GM12892 (cell line): ENCODE results near the gene RAP2A.
A peak's percentile ranks its signal among the peaks of the same experiment; 100 is the strongest.

ENCODE experiments used
- DNase-seq: peaks from one replicate; pipeline ENCODE4 v3.0.0; 2011; ENCODE audit not compliant: insufficient read length
- FAIRE-seq: peaks from 2 replicates; lab custom pipeline; 2011; peaks lifted over from hg19 to GRCh38; lab: Jason Lieb, UNC
- POLR2A ChIP-seq: IDR thresholded peaks from 2 replicates; pipeline ENCODE4 v1.6.1; 2011; ENCODE audit warnings: low read depth, low read length, control low read depth
- POLR2AphosphoS5 ChIP-seq: IDR thresholded peaks from 2 replicates; pipeline ENCODE4 v1.6.1; 2011; ENCODE audit warnings: low read depth, low read length, control low read depth
- TAF1 ChIP-seq: IDR thresholded peaks from 2 replicates; pipeline ENCODE4 v1.6.1; 2011; ENCODE audit warnings: low read depth, mild to moderate bottlenecking, control low read depth, low read length, borderline replicate concordance

RAP2A gene

DNA sequence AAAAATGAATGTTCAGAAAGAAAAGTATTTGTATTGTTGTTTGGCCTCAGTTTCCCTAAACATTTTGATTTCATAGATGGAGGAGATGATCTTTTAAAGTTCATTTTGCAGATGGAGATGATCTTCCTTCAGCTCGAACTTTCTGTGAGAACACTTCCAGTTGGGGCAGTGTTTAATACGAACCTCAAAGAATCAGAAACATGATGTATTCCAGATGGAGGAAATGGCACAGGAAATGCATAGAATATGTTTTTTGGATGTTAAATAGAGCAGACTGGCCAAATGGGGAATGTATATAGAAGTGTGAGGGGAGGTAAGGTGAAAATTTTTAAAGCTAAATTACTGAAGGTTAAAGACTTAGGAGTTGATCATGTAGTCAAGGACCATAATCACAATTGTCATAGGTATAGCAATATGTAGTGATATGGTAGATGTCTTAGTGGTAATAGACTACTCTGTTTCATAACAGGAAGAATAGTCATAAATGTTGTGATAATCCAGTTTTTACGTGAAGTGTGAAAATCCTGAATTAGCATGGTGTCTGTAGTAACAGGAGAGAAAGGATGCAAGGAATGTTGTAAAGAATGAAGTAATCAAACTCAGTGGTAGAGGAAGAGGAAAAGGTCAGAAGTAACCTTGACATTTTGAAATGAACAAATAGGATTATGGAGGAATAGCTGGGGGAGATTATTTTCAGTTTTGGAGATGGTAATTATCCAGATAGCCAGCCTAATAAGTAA is 5.1 kb downstream of the RAP2A start:
- FAIRE-seq = peak; percentile 84
- TF ChIP-seq POLR2A (no peak), TAF1 (no peak), POLR2AphosphoS5 (no peak)
- DNase-seq = no peak

DNA sequence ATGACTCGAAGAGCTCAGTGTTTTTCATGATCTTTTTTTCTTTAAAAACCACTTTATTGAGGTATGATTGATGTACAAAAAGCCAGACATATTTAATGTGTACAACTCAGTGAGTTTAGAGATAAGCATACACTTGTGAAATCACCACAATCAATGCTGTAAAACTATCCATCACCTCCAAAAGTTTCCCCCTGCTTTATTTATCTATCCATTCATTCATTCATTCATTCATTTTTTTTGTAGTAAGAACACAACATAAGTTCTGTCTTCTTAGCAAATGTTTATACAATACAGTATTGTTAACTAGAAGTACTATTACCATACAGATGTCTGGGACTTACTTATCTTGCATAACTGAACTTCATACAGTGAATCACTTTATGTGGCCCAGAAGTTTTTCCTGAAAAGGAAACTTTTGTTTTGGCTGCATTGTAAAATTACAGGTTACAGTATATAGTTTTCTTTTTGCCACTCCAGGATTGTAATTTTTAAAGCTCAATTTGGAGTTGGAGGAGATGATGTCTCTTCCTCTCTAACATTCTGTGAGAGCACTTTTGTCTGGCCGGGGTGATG is 6.7 kb downstream of the RAP2A start:
- DNase-seq = no peak
- peak; percentile 46 for FAIRE-seq
- TF ChIP-seq TAF1 (no peak), POLR2AphosphoS5 (no peak), POLR2A (no peak)

DNA sequence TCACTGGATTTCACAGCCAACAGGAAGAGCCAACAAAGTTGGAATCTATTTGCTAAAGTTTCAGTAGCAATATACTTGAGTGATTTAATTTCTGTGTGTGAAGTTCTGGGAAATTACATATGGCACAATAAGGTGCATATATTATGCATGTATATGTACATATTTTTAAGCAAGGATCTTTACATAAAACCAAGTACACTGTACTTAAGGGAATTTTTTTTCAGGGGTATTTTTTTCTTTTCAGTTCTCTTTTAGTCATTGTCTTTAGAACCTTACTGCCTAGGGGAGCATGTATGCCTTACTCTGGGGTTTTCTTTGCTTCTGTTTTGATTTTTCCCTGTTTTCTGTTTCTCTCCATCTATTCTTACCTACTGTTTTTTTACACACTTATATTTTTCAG is 7.4 kb downstream of the RAP2A start:
- FAIRE-seq (peak; percentile 27), DNase-seq (no peak)
- TF ChIP-seq TAF1 = no peak
- no peak for TF ChIP-seq POLR2AphosphoS5
- no peak for TF ChIP-seq POLR2A

DNA sequence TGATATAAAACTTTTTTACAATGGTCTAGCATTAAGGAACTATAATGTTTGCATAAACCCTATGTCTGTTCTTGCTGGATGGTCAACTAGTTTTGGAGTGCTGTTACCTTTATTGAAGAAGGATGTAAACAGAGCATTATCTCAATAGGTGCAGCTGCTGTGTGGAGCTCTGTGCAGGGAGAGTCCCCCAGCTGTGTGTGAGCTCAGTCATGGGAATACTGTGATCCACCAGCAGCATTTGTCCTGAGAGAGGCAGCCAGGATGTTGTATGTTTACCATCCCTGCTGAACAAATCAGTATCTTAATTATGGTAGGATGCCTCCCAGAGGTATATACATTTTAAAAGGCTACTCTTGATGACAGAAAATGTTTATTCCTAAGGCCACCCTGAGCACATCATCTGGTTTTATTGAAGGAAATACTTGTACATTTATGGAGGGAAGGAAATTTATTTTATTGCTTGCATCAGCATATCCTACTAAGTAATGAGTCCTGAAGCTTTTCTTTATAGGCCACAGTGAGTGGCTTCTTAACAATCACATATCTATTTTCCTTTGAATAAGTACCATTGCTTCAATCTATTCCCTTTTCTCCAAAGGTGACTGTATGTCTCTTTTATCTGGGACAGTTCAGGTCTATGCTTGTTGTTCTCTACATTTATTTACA is 11.7 kb downstream of the RAP2A start:
- TF ChIP-seq TAF1 = no peak
- TF ChIP-seq POLR2A = no peak
- TF ChIP-seq POLR2AphosphoS5 = no peak
- FAIRE-seq = no peak
- DNase-seq = no peak

GRCh38 chr13:97446448-97446847 is 12.5 kb downstream of the RAP2A start:
- DNase-seq (no peak), FAIRE-seq (no peak)
- no peak for TF ChIP-seq POLR2AphosphoS5
- no peak for TF ChIP-seq POLR2A
- no peak for TF ChIP-seq TAF1

DNA sequence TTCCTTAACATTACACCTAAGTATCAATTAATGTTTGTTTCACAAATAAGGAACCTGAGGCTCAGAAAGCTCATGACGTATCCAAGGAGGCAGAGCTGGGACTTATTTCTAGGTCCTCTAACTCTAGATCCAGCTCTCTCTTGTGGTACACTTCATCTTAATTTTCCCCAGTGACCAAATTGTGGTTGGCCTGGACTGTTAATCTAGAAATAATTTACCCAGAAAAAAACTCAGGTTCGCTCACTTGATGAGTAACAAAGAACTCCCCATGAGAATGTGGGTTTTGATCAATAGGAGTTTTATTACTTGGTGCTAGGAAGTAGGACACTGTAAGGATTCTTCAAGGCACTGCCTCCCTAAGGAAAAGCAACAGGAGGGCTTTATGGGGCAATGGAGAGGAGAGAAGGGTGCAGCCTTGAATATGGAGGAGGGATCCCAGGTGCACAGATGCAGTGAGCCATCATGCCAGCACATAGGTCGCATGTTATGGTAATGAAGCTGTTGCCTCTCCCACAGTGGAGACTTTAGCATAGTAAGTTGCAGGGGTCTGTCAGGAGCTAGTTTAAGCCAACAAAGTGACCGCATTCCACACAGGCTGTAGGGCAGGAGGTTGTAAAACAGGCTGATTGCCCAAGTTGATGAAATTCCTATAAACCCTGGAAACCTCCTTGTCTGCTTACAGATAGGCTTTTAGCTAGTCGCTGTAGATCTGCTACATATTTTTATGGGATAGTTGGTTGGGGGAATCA is 14.7 kb downstream of the RAP2A start:
- DNase-seq = no peak
- TF ChIP-seq POLR2AphosphoS5 = no peak
- TF ChIP-seq POLR2A = no peak
- no peak for TF ChIP-seq TAF1
- FAIRE-seq = no peak

GRCh38 chr13:97454699-97455098 is 20.7 kb downstream of the RAP2A start:
- FAIRE-seq (no peak), DNase-seq (no peak)
- TF ChIP-seq POLR2AphosphoS5 (no peak), TAF1 (no peak), POLR2A (no peak)

GRCh38 chr13:97456047-97456446 is 22.1 kb downstream of the RAP2A start:
- DNase-seq = no peak
- no peak for FAIRE-seq
- no peak for TF ChIP-seq TAF1

- DNase-seq = no peak
- TF ChIP-seq POLR2A (no peak), POLR2AphosphoS5 (no peak), TAF1 (no peak)
- FAIRE-seq = peak; percentile 83
These were observed 25.3 kb downstream of the RAP2A start for GRCh38 chr13:97459215-97459777.

GRCh38 chr13:97460004-97460775 is 26.2 kb downstream of the RAP2A start:
- DNase-seq (no peak), FAIRE-seq (peak; percentile 98)
- TF ChIP-seq TAF1 = peak; percentile 65; the same call in 1 of the 2 replicates
- no peak for TF ChIP-seq POLR2AphosphoS5

- DNase-seq = no peak
- TF ChIP-seq POLR2AphosphoS5 (no peak), TAF1 (no peak)
These were observed 26.9 kb downstream of the RAP2A start for GRCh38 chr13:97460853-97461252.

More at GRCh38 chr13:97460853-97461252, 26.9 kb downstream of the RAP2A start:
- peak; percentile 27 for FAIRE-seq
